GM19025 (cell line): ENCODE measurements around the gene FBXW11.

Source experiments
- ATAC-seq: cut with Tn5 transposase; IDR thresholded peaks from one replicate; pipeline ENCODE4 v1.9.1; 2021; ENCODE audit warnings: mild to moderate bottlenecking, low read depth, moderate library complexity; ENCODE audit not compliant: unreplicated experiment

FBXW11 gene

GRCh38 chr5:171882118-171882517 is 124.3 kb downstream of the FBXW11 start:
- ATAC-seq = no peak

- ATAC-seq = no peak
Measured at GRCh38 chr5:171874234-171874633, 132.2 kb downstream of the FBXW11 start.

GRCh38 chr5:171872666-171873065 is 133.8 kb downstream of the FBXW11 start:
- ATAC-seq = no peak

- ATAC-seq = no peak
Measured at GRCh38 chr5:171871711-171872110, 134.7 kb downstream of the FBXW11 start.

GRCh38 chr5:171869956-171870355 is 136.5 kb downstream of the FBXW11 start:
- no peak for ATAC-seq

GRCh38 chr5:171868236-171868635 is 138.2 kb downstream of the FBXW11 start:
- ATAC-seq = no peak

- no peak for ATAC-seq
Measured at GRCh38 chr5:171867786-171868185, 138.7 kb downstream of the FBXW11 start.

- no peak for ATAC-seq
Measured at GRCh38 chr5:171865471-171865870, 141.0 kb downstream of the FBXW11 start.

- no peak for ATAC-seq
Measured at GRCh38 chr5:171863935-171864334, 142.5 kb downstream of the FBXW11 start.

- ATAC-seq = no peak
Measured at GRCh38 chr5:171862624-171863023, 143.8 kb downstream of the FBXW11 start.

- no peak for ATAC-seq
Measured at GRCh38 chr5:171861381-171861780, 145.1 kb downstream of the FBXW11 start.

GRCh38 chr5:171858303-171858702 is 148.1 kb downstream of the FBXW11 start:
- ATAC-seq = no peak

GRCh38 chr5:171857489-171857876 is 149.0 kb downstream of the FBXW11 start:
- no peak for ATAC-seq

GRCh38 chr5:171855798-171856763 is 150.4 kb downstream of the FBXW11 start:
- no peak for ATAC-seq

GRCh38 chr5:171855265-171855664 is 151.2 kb downstream of the FBXW11 start:
- no peak for ATAC-seq

- ATAC-seq = no peak
Measured at GRCh38 chr5:171852255-171852681, 154.2 kb downstream of the FBXW11 start.

GRCh38 chr5:171851251-171851650 is 155.2 kb downstream of the FBXW11 start:
- no peak for ATAC-seq

GRCh38 chr5:171850324-171850947 is 156.0 kb downstream of the FBXW11 start:
- ATAC-seq = no peak

GRCh38 chr5:171849585-171850323 is 156.7 kb downstream of the FBXW11 start:
- no peak for ATAC-seq

- no peak for ATAC-seq
Measured at GRCh38 chr5:171848911-171849520, 157.4 kb downstream of the FBXW11 start.

- no peak for ATAC-seq
Measured at GRCh38 chr5:171848486-171848885, 158.0 kb downstream of the FBXW11 start.
